MM.1S (cell line): Measurements from ENCODE around the gene DUXB.

ENCODE experiments used
- CTCF ChIP-seq: fragments of 300-600 bp; sonication (generic); IDR thresholded peaks from 2 replicates; pipeline ENCODE4 v1.5.1; 2016; ENCODE audit warnings: antibody characterized with exemption, low read length, mixed read lengths
- EZH2 ChIP-seq: fragments of 300-600 bp; sonication (generic); optimal IDR thresholded peaks from 2 replicates; pipeline ENCODE3; 2017; ENCODE audit warnings: low read depth, mild to moderate bottlenecking, antibody characterized with exemption, low read length, mixed read lengths

DNA sequence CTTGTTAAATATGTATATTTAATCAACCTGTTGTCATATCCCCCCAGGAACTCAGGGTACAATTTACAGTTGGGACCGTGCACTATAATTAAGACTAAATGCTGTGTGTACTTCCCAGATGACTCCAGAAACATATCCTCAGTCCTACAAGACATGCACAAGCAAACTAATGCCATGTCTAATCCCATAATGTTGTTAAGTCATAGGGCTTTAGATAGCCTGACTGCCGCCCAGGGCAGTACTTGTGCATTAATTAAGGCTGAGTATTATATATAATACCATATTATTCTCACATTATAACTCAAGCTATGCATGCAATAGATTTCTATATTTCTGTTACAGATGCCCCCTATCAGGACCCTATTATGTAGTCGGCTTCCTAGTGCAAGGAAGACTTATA, 45.1 kb upstream of the DUXB start:
- TF ChIP-seq CTCF (no peak), EZH2 (no peak)
